Testis (tissue), 3 donors: ENCODE data around the gene NEK5. TPM values are rescaled to one million over a fixed set of nuclear protein-coding genes. Genes with fewer than 3 reads are reported as not detected.

Experiments
- DNase-seq: peaks from one replicate; pipeline ENCODE4 v3.0.0-alpha.2; 2019
- H3K27ac ChIP-seq, 2 donors: fragments of 200-600 bp; sonication (generic); one replicate each; pipeline ENCODE4 v1.5.1; 2019
- H3K27me3 ChIP-seq: fragments of 200-600 bp; sonication (generic); one replicate; pipeline ENCODE4 v1.5.1; 2019
- H3K36me3 ChIP-seq: fragments of 200-600 bp; sonication (generic); one replicate; pipeline ENCODE4 v1.5.1; 2017; ENCODE audit warnings: low read depth; ENCODE audit errors: missing control alignments
- H3K4me1 ChIP-seq: fragments of 200-600 bp; sonication (generic); one replicate; pipeline ENCODE4 v1.5.1; 2019
- H3K4me3 ChIP-seq, 2 donors: fragments of 200-600 bp; sonication (generic); one replicate each; pipeline ENCODE4 v1.5.1; 2017 to 2019
- H3K9me3 ChIP-seq: fragments of 200-600 bp; sonication (generic); one replicate; pipeline ENCODE4 v1.5.1; 2017
- CTCF ChIP-seq, 3 experiments: fragments of 450-650 bp in 2 of 3; fragments of 200-600 bp in 1 of 3; sonication (generic) in 1 of 3; IDR thresholded peaks; one replicate each; pipeline ENCODE4 v1.5.1; 2016 to 2019; ENCODE audit warnings: antibody characterized with exemption in 3 of 3, mild to moderate bottlenecking in 2 of 3, moderate library complexity in 1 of 3
- POLR2A ChIP-seq: fragments of 450-650 bp; IDR thresholded peaks from one replicate; pipeline ENCODE4 v1.6.1; 2017; ENCODE audit warnings: antibody characterized with exemption, mild to moderate bottlenecking, moderate library complexity
- WGBS, 2 donors: methylation state at CpG; one replicate each; pipeline ENCODE4 v1.1.5; 2018; 5-methylcytosine and 5-hydroxymethylcytosine counted together
- intact Hi-C: fragments of 100-400 bp; cut with DNase I; formaldehyde crosslinking; loops from one replicate; pipeline ENCODE4 v1.15.1; 2023; ENCODE audit warnings: low total_unique reads
- polyA plus RNA-seq: library from polyadenylated mRNA; stranded (reverse); fragments of 350-450 nt; fragmentation: Illumina TruSeq; extraction: RNeasy Lipid Tissue Mini Kit (QIAGEN cat#74804); gene quantifications from one replicate; pipeline ENCODE4 v1.2.3, GENCODE V29; 2014; ENCODE audit warnings: low read depth, low replicate concordance; ENCODE audit not compliant: insufficient read depth
- total RNA-seq, 2 donors: library from RNA; depleted of rRNA; stranded (reverse); fragments of >200 nt; gene quantifications; one replicate each; pipeline ENCODE4 v1.2.3, GENCODE V29; 2016

NEK5 gene
- total and polyA plus RNA-seq, 3 donors from 2014 or later = 9.2 to 17.3 (median 9.5) TPM

- no peak for TF ChIP-seq POLR2A
- no peak for TF ChIP-seq CTCF (IDR thresholded peaks at IDR 0.05)
- intact Hi-C loops = no loop called here
- DNase-seq = peak; percentile 70
- H3K36me3 ChIP-seq = no peaks in the 10 kb centered on the region
- peaks cover 4% of the 10 kb centered on the region for H3K4me1 ChIP-seq
- WGBS, 2 donors = 4 to 9% methylated on average over 17 of the region's 17 CpGs
- peak overlapping the region; percentile 78 to 88 for H3K4me3 ChIP-seq
- peak overlapping the region; percentile 86 to 94 for H3K27ac ChIP-seq
- H3K27me3 ChIP-seq = no peaks in the 10 kb centered on the region
- no peaks in the 10 kb centered on the region for H3K9me3 ChIP-seq
Observed at GRCh38 chr13:52158629-52159158, 29.8 kb upstream of the NEK5 start.

- Histone ChIP-seq H3K4me3 (no peak overlapping the region), H3K27me3 (no peaks in the 10 kb centered on the region), H3K4me1 (peaks cover 4% of the 10 kb centered on the region), H3K36me3 (no peaks in the 10 kb centered on the region), H3K9me3 (no peaks in the 10 kb centered on the region), H3K27ac (no peak overlapping the region)
- no peak for TF ChIP-seq POLR2A
- no peak for TF ChIP-seq CTCF (IDR thresholded peaks at IDR 0.05)
- intact Hi-C loops = no loop called here
- 40 to 52% methylated on average over 1 of the region's 1 CpG for WGBS, 2 donors
- no peak for DNase-seq
Observed at GRCh38 chr13:52156724-52157261, 27.9 kb upstream of the NEK5 start.

- intact Hi-C loops = no loop called here
- H3K36me3 ChIP-seq = no peaks in the 10 kb centered on the region
- H3K9me3 ChIP-seq = no peaks in the 10 kb centered on the region
- H3K4me3 ChIP-seq = no peak overlapping the region
- H3K27ac ChIP-seq = no peak overlapping the region
- H3K4me1 ChIP-seq = peaks cover 4% of the 10 kb centered on the region
- 77 to 95% methylated on average over 1 of the region's 1 CpG for WGBS, 2 donors
- no peak for TF ChIP-seq POLR2A
- TF ChIP-seq CTCF (IDR thresholded peaks at IDR 0.05) = no peak
- no peak for DNase-seq
- no peaks in the 10 kb centered on the region for H3K27me3 ChIP-seq
Observed at GRCh38 chr13:52155177-52155576, 26.3 kb upstream of the NEK5 start.

GRCh38 chr13:52147225-52147624 is 18.4 kb upstream of the NEK5 start:
- Histone ChIP-seq H3K4me1 (no peaks in the 10 kb centered on the region), H3K27me3 (no peaks in the 10 kb centered on the region), H3K4me3 (no peak overlapping the region), H3K9me3 (no peaks in the 10 kb centered on the region), H3K36me3 (no peaks in the 10 kb centered on the region), H3K27ac (no peak overlapping the region)
- intact Hi-C loops = no loop called here
- no peak for TF ChIP-seq CTCF (IDR thresholded peaks at IDR 0.05)
- no peak for TF ChIP-seq POLR2A
- no peak for DNase-seq
- 84 to 94% methylated on average over 1 of the region's 1 CpG for WGBS, 2 donors

- WGBS, 2 donors = 49 to 54% methylated on average over 2 of the region's 2 CpGs
- H3K36me3 ChIP-seq = no peaks in the 10 kb centered on the region
- intact Hi-C loops = no loop called here
- no peak overlapping the region for H3K27ac ChIP-seq
- H3K4me1 ChIP-seq = no peaks in the 10 kb centered on the region
- TF ChIP-seq CTCF (IDR thresholded peaks at IDR 0.05) (no peak), POLR2A (no peak)
- no peaks in the 10 kb centered on the region for H3K27me3 ChIP-seq
- DNase-seq = no peak
- no peaks in the 10 kb centered on the region for H3K9me3 ChIP-seq
- no peak overlapping the region for H3K4me3 ChIP-seq
Observed at GRCh38 chr13:52141299-52141698, 12.4 kb upstream of the NEK5 start.
